K562 (cell line): ENCODE results near the gene ERVMER34-1. TPM values are rescaled to one million over a fixed set of nuclear protein-coding genes. Genes with fewer than 3 reads are reported as not detected.

ENCODE experiments used
- ATAC-seq: fragments of 200-7000 bp; cut with Tn5 transposase; 3 replicates; pipeline ENCODE4 v1.9.1; 2020; ENCODE audit warnings: moderate library complexity
- BruUV-seq: library from RNA; stranded (reverse); fragments of 400-500 nt; replicated peaks from 2 replicates; lab custom pipeline; 2021; lab: Mats Ljungman, UMichigan
- CTCF ChIA-PET: fragments of 300-600 bp; formaldehyde crosslinking; extraction: SDS; loops from one replicate; lab custom pipeline; 2021; ENCODE audit warnings: low intra/inter-chr PET ratio; lab: Yijun Ruan, JAX
- POLR2A ChIA-PET: fragments of 300-600, 350-650 bp; sonication (Branson Sonifier 250); formaldehyde crosslinking; extraction: SDS; loops from one replicate; lab custom pipeline; 2021; ENCODE audit warnings: antibody characterized with exemption, inconsistent platforms; lab: Yijun Ruan, JAX
- DNase-seq, 4 experiments: peaks; one replicate each; pipeline versions ENCODE4 v3.0.0 to v3.0.0-alpha.2; 2011 to 2018; ENCODE audit warnings: low spot score in 3 of 4, mixed read lengths in 3 of 4; ENCODE audit errors: extremely low read depth in 1 of 4
- FAIRE-seq: peaks from 2 replicates; lab custom pipeline; 2011; peaks lifted over from hg19 to GRCh38; lab: Jason Lieb, UNC
- H2AFZ ChIP-seq: 2 replicates; pipeline ENCODE4 v1.6.0; 2011; ENCODE audit warnings: low read depth, low read length, control low read depth, inconsistent platforms
- H3K27ac ChIP-seq: fragments of 200-600 bp; 3 replicates; pipeline ENCODE4 v1.8.0; 2011; ENCODE audit warnings: low read depth, mild to moderate bottlenecking, control low read depth, inconsistent platforms, low read length, moderate library complexity, mixed read lengths; ENCODE audit errors: extremely low read depth
- H3K27me3 ChIP-seq, 2 experiments: fragments of 300-600 bp in 1 of 2; 2 replicates in 1 of 2; 3 replicates in 1 of 2; pipeline versions ENCODE4 v1.6.0 to v1.8.0; 2011; ENCODE audit warnings: inconsistent platforms in 2 of 2, low read length in 2 of 2, mild to moderate bottlenecking in 1 of 2, mixed read lengths in 1 of 2, moderate library complexity in 1 of 2; ENCODE audit not compliant: control insufficient read depth in 2 of 2, insufficient read depth in 2 of 2
- H3K36me3 ChIP-seq: fragments of 300-600 bp; 3 replicates; pipeline ENCODE4 v1.8.0; 2011; ENCODE audit warnings: mild to moderate bottlenecking, low read length, inconsistent platforms; ENCODE audit not compliant: control insufficient read depth, insufficient read depth
- H3K4me1 ChIP-seq, 2 experiments: fragments of 200-600 bp in 1 of 2; replicated peaks in 1 of 2; 2 replicates in 1 of 2; 3 replicates in 1 of 2; pipeline versions ENCODE4 v1.5.1 to v1.8.0; 2011; ENCODE audit warnings: inconsistent platforms in 2 of 2, low read length in 2 of 2, mild to moderate bottlenecking in 1 of 2, mixed read lengths in 1 of 2, moderate library complexity in 1 of 2; ENCODE audit not compliant: control insufficient read depth in 2 of 2, insufficient read depth in 2 of 2
- H3K4me2 ChIP-seq: 2 replicates; pipeline ENCODE4 v1.6.1; 2011; ENCODE audit warnings: low read length, control low read depth, inconsistent platforms, mixed read lengths; ENCODE audit not compliant: insufficient read depth
- H3K4me3 ChIP-seq: fragments of 200-600 bp; sonication (generic), shearing (Covaris generic); 2 replicates; pipeline ENCODE4 v1.5.1; 2016; ENCODE audit warnings: control low read depth, inconsistent platforms
- H3K79me2 ChIP-seq: fragments of 200-600 bp; 3 replicates; pipeline ENCODE4 v1.8.0; 2011; ENCODE audit warnings: low read length, inconsistent platforms; ENCODE audit not compliant: control insufficient read depth, insufficient read depth
- H3K9ac ChIP-seq, 2 experiments: 2 replicates each; pipeline versions ENCODE4 v1.6.0 to v1.6.1; 2011; ENCODE audit warnings: low read depth in 2 of 2, low read length in 2 of 2, control low read depth in 1 of 2, inconsistent platforms in 1 of 2, mild to moderate bottlenecking in 1 of 2, mixed read lengths in 1 of 2; ENCODE audit not compliant: insufficient read depth in 1 of 2
- H3K9me1 ChIP-seq: one replicate; pipeline ENCODE4 v1.6.0; 2011; ENCODE audit warnings: inconsistent platforms, mild to moderate bottlenecking, low read length, moderate library complexity; ENCODE audit not compliant: control insufficient read depth, insufficient read depth
- H3K9me3 ChIP-seq: replicated peaks from 2 replicates; pipeline ENCODE4 v1.5.1; 2011; ENCODE audit warnings: low read depth, low read length, inconsistent platforms; ENCODE audit not compliant: control insufficient read depth, insufficient read depth
- H4K20me1 ChIP-seq: replicated peaks from 2 replicates; pipeline ENCODE4 v1.6.1; 2011; ENCODE audit warnings: low read length, inconsistent platforms, mixed read lengths; ENCODE audit not compliant: control insufficient read depth, insufficient read depth
- HDAC8 ChIP-seq: fragments of 450-650 bp; IDR thresholded peaks from 2 replicates; pipeline ENCODE4 v1.6.1; 2016; ENCODE audit warnings: mild to moderate bottlenecking, missing genetic modification characterization, moderate library complexity, missing compliant biosample characterization
- HMBOX1 ChIP-seq: sonication (generic); IDR thresholded peaks from 2 replicates; pipeline ENCODE4 v1.6.1; 2016
- MAFG ChIP-seq: fragments of 450-650 bp; conservative IDR thresholded peaks from 2 replicates; pipeline ENCODE4 v1.6.1; 2016; ENCODE audit warnings: missing genetic modification characterization, missing compliant biosample characterization
- ZBTB11 ChIP-seq, 3 experiments: fragments of 200-800 bp in 1 of 3; fragments of 250-450 bp in 1 of 3; fragments of 450-650 bp in 1 of 3; sonication (Bioruptor Pico) in 1 of 3; sonication (Bioruptor generic) in 1 of 3; formaldehyde crosslinking in 1 of 3; IDR thresholded peaks; 2 replicates each; pipeline versions ENCODE4 v1.6.1 to v1.8.0; 2016 to 2022; ENCODE audit warnings: mild to moderate bottlenecking in 2 of 3, missing genetic modification characterization in 2 of 3, missing compliant biosample characterization in 1 of 3, moderate library complexity in 1 of 3
- ZC3H8 ChIP-seq: fragments of 450-650 bp; IDR thresholded peaks from 2 replicates; pipeline ENCODE4 v1.6.1; 2017
- ZNF316 ChIP-seq: fragments of 450-650 bp; IDR thresholded peaks from 2 replicates; pipeline ENCODE4 v1.6.1; 2016
- WGBS: fragments of 100-300 bp; shearing (Covaris generic); methylation state at CpG from one replicate; pipeline ENCODE4 v1.1.6; 2016; ENCODE audit warnings: low coverage, mixed read lengths; ENCODE audit not compliant: insufficient coverage; ENCODE audit errors: missing lambda C conversion rate; 5-methylcytosine and 5-hydroxymethylcytosine counted together
- in situ Hi-C: fragments of 300-500 bp; cut with MboI; formaldehyde crosslinking; loops from 4 replicates; pipeline ENCODE4 v1.15.0; 2018; ENCODE audit warnings: inconsistent platforms, mixed read lengths
- intact Hi-C: fragments of 100-400 bp; cut with micrococcal nuclease; formaldehyde crosslinking; loops from 2 replicates; pipeline ENCODE4 v1.14.2; 2022
- polyA plus RNA-seq, 8 experiments: library from polyadenylated mRNA; depleted of rRNA in 4 of 8; stranded (reverse) in 5 of 8; unstranded in 3 of 8; fragments of >200 nt; fragmentation: Nextera tagmentation in 2 of 8; fragmentation: Illumina TruSeq in 1 of 8; extraction: Ambion mirVana in 2 of 8; extraction: Trizol in 1 of 8; gene quantifications; 2 replicates each; pipeline versions ENCODE4 v1.2.1 to v1.2.3, GENCODE V29; 2011 to 2014; ENCODE audit warnings: inconsistent platforms in 1 of 8, missing spikeins in 1 of 8
- total RNA-seq, 7 experiments: library from RNA; depleted of rRNA in 6 of 7; stranded (reverse); fragments of >200 nt in 6 of 7; fragmentation: Illumina TruSeq in 2 of 7; extraction: Trizol in 2 of 7; gene quantifications; 2 replicates each; pipeline versions ENCODE4 v1.2.1 to v1.2.3, GENCODE V29; 2011 to 2021; ENCODE audit warnings: low replicate concordance in 1 of 7

The ERVMER34-1 gene
- total and polyA plus RNA-seq, 9 of the 15 experiments (the other 6 are each of a cell fraction or from before 2014, with no cell fraction given) = 0.04 to 0.57 (median 0.25) TPM

DNA sequence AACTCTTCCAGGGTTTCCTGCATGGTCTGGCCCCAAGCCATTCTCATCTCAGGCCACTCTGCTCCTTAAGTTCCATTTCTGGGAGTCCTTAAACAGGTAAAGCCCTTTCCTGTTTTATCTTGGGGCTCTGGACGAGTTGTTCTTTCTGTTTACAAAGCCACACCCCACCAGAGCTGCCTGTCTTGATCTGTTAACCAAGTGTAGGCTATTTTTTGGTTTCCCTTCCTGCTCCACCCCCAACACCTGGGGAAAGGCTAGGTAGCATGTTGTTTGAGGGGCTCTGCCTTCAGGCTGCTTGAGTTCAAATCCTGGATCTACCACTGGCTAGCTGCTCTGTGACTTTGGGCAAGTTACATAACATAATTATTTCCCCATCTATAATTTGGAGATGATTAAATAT is 40.0 kb downstream of the ERVMER34-1 start:
- peaks cover 41% of the 10 kb centered on the region for H3K79me2 ChIP-seq
- H4K20me1 ChIP-seq = no peaks in the 10 kb centered on the region
- BruUV-seq = no TSS peak
- H3K27ac ChIP-seq = no peak overlapping the region
- POLR2A ChIA-PET = interaction anchor here (0.6 to 1.7 kb wide), 6 partner anchors 18 to 197 kb away, joined by 3 to 7 read pairs (median 3); no protein-coding TSS in a partner anchor
- H3K4me3 ChIP-seq = peak overlapping the region; percentile 95
- DNase-seq = peak in 2 of 4 experiments; percentile 20 to 40
- CTCF ChIA-PET = no interaction called here
- ATAC-seq = no peak
- H3K9me3 ChIP-seq = no peaks in the 10 kb centered on the region
- no peak for TF ChIP-seq ZBTB11 (CRISPR knock-in tag; IDR thresholded peaks at IDR 0.05)
- TF ChIP-seq HMBOX1 = 0 out of 2 replicates have a peak, but pooled peaks have one; percentile 12
- TF ChIP-seq ZC3H8 = no peak
- TF ChIP-seq MAFG (tag) = no peak
- TF ChIP-seq HDAC8 (tag) = no peak
- 0 out of 2 replicates have a peak, but pooled peaks have one; percentile 2 for TF ChIP-seq ZNF316
- peaks cover 4 to 21% of the 10 kb centered on the region in 2 experiments; a peak in 3 of 5 replicates for H3K4me1 ChIP-seq
- intact Hi-C loops = loop anchor here (5.0 kb wide), 1 partner anchor 151 kb away; the partner anchor contains the start of gene RASL11B
- H3K4me2 ChIP-seq = peak overlapping the region; percentile 80
- in situ Hi-C loops = no loop called here
- WGBS = 9% methylated on average over 1 of the region's 1 CpG
- no peak for FAIRE-seq
- peaks cover 35% of the 10 kb centered on the region for H3K36me3 ChIP-seq
- peak overlapping the region; percentile 9 to 64; a peak in 2 of 4 replicates for H3K9ac ChIP-seq
- no peaks in the 10 kb centered on the region for H3K9me1 ChIP-seq
- H2AFZ ChIP-seq = peak overlapping the region; percentile 88
- no peaks in the 10 kb centered on the region; a peak in 1 of 5 replicates for H3K27me3 ChIP-seq
